ENCODE measurements around the gene MTOR.

GRCh38 chr1:11125931-11126330, 136.4 kb downstream of the MTOR start:
- TF ChIP-seq CTCF (conservative IDR thresholded peaks at IDR 0.05; ENCODE audit: low read depth, low read length) (no peak), EZH2 (IDR thresholded peaks at IDR 0.05; ENCODE audit: low read length, unreplicated experiment) (no peak)
